Spleen (tissue), 7 donors: ENCODE results near the gene RBFOX1.

ENCODE experiments used
- POLR2A ChIP-seq, 3 donors: fragments of 450-650 bp; IDR thresholded peaks; one replicate each; pipeline ENCODE4 v1.5.1; 2017; ENCODE audit warnings: antibody characterized with exemption in 3 of 3, mild to moderate bottlenecking in 1 of 3
- POLR2AphosphoS5 ChIP-seq, 3 donors: sonication (generic); formaldehyde crosslinking; IDR thresholded peaks; one replicate each; pipeline ENCODE4 v1.5.1; 2017; ENCODE audit warnings: antibody characterized with exemption in 3 of 3
- TF ChIP-seq, protein P1 (sequence below), 11 experiments: fragments of 200-600 bp in 7 of 11; fragments of 450-650 bp in 4 of 11; sonication (generic) in 4 of 11; IDR thresholded peaks in 8 of 11; conservative IDR thresholded peaks in 3 of 11; 1 replicate in 7 of 11; 2 replicates in 4 of 11; pipeline versions ENCODE4 v1.4.0 to v1.8.0; 2016 to 2021; ENCODE audit warnings: antibody characterized with exemption in 11 of 11, inconsistent platforms in 4 of 11, mild to moderate bottlenecking in 1 of 11
- donor health status: DM: no; HTN: no; CAD: no; lungs with moderate emphysema.
- donor health status: DM: no; HTN: no; CAD: no.
- donor health status: DM: no; HTN: no; CAD: no.

DNA sequence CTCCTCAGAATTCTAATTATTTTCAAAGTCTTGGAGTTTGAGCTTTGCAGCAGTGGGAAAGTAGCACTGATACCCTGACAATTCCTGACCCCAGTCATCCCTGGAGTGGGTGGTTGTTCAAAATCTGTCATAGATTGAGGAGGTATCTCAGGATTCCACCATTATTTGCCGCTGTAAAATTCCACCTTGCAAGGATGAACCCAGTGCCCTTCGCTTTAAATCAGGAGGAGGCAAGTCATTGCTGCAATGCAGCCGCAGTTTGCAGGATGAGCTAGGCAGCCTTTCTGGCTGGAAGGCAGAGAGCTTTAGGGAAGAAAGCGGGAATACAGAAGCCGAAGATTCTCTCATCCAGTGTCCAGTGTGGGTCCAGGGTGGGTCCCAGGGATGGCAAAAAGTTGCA lies 296.9 kb downstream of the RBFOX1 start:
- TF ChIP-seq, protein P1, sequence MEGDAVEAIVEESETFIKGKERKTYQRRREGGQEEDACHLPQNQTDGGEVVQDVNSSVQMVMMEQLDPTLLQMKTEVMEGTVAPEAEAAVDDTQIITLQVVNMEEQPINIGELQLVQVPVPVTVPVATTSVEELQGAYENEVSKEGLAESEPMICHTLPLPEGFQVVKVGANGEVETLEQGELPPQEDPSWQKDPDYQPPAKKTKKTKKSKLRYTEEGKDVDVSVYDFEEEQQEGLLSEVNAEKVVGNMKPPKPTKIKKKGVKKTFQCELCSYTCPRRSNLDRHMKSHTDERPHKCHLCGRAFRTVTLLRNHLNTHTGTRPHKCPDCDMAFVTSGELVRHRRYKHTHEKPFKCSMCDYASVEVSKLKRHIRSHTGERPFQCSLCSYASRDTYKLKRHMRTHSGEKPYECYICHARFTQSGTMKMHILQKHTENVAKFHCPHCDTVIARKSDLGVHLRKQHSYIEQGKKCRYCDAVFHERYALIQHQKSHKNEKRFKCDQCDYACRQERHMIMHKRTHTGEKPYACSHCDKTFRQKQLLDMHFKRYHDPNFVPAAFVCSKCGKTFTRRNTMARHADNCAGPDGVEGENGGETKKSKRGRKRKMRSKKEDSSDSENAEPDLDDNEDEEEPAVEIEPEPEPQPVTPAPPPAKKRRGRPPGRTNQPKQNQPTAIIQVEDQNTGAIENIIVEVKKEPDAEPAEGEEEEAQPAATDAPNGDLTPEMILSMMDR (IDR thresholded peaks at IDR 0.05 in 8 of 11, conservative IDR thresholded peaks at IDR 0.05 in 3 of 11) = no peak
- TF ChIP-seq POLR2A (IDR thresholded peaks at IDR 0.05) (no peak), POLR2AphosphoS5 (IDR thresholded peaks at IDR 0.05) (no peak)
